K562 (cell line): ENCODE measurements around the gene ERICH2. TPM values are rescaled to one million over a fixed set of nuclear protein-coding genes. Genes with fewer than 3 reads are reported as not detected.

ENCODE experiments used
- ATAC-seq: fragments of 200-7000 bp; cut with Tn5 transposase; 3 replicates; pipeline ENCODE4 v1.9.1; 2020; ENCODE audit warnings: moderate library complexity
- BruUV-seq: library from RNA; stranded (reverse); fragments of 400-500 nt; replicated peaks from 2 replicates; lab custom pipeline; 2021; lab: Mats Ljungman, UMichigan
- CTCF ChIA-PET: fragments of 300-600 bp; formaldehyde crosslinking; extraction: SDS; loops from one replicate; lab custom pipeline; 2021; ENCODE audit warnings: low intra/inter-chr PET ratio; lab: Yijun Ruan, JAX
- POLR2A ChIA-PET: fragments of 300-600, 350-650 bp; sonication (Branson Sonifier 250); formaldehyde crosslinking; extraction: SDS; loops from one replicate; lab custom pipeline; 2021; ENCODE audit warnings: antibody characterized with exemption, inconsistent platforms; lab: Yijun Ruan, JAX
- DNase-seq, 4 experiments: peaks; one replicate each; pipeline versions ENCODE4 v3.0.0 to v3.0.0-alpha.2; 2011 to 2018; ENCODE audit warnings: low spot score in 3 of 4, mixed read lengths in 3 of 4; ENCODE audit errors: extremely low read depth in 1 of 4
- FAIRE-seq: peaks from 2 replicates; lab custom pipeline; 2011; peaks lifted over from hg19 to GRCh38; lab: Jason Lieb, UNC
- H2AFZ ChIP-seq: 2 replicates; pipeline ENCODE4 v1.6.0; 2011; ENCODE audit warnings: low read depth, low read length, control low read depth, inconsistent platforms
- H3K27ac ChIP-seq: fragments of 200-600 bp; 3 replicates; pipeline ENCODE4 v1.8.0; 2011; ENCODE audit warnings: low read depth, mild to moderate bottlenecking, control low read depth, inconsistent platforms, low read length, moderate library complexity, mixed read lengths; ENCODE audit errors: extremely low read depth
- H3K27me3 ChIP-seq, 2 experiments: fragments of 300-600 bp in 1 of 2; 2 replicates in 1 of 2; 3 replicates in 1 of 2; pipeline versions ENCODE4 v1.6.0 to v1.8.0; 2011; ENCODE audit warnings: inconsistent platforms in 2 of 2, low read length in 2 of 2, mild to moderate bottlenecking in 1 of 2, mixed read lengths in 1 of 2, moderate library complexity in 1 of 2; ENCODE audit not compliant: control insufficient read depth in 2 of 2, insufficient read depth in 2 of 2
- H3K36me3 ChIP-seq: fragments of 300-600 bp; 3 replicates; pipeline ENCODE4 v1.8.0; 2011; ENCODE audit warnings: mild to moderate bottlenecking, low read length, inconsistent platforms; ENCODE audit not compliant: control insufficient read depth, insufficient read depth
- H3K4me1 ChIP-seq, 2 experiments: fragments of 200-600 bp in 1 of 2; replicated peaks in 1 of 2; 2 replicates in 1 of 2; 3 replicates in 1 of 2; pipeline versions ENCODE4 v1.5.1 to v1.8.0; 2011; ENCODE audit warnings: inconsistent platforms in 2 of 2, low read length in 2 of 2, mild to moderate bottlenecking in 1 of 2, mixed read lengths in 1 of 2, moderate library complexity in 1 of 2; ENCODE audit not compliant: control insufficient read depth in 2 of 2, insufficient read depth in 2 of 2
- H3K4me2 ChIP-seq: 2 replicates; pipeline ENCODE4 v1.6.1; 2011; ENCODE audit warnings: low read length, control low read depth, inconsistent platforms, mixed read lengths; ENCODE audit not compliant: insufficient read depth
- H3K4me3 ChIP-seq: fragments of 200-600 bp; sonication (generic), shearing (Covaris generic); 2 replicates; pipeline ENCODE4 v1.5.1; 2016; ENCODE audit warnings: control low read depth, inconsistent platforms
- H3K79me2 ChIP-seq: fragments of 200-600 bp; 3 replicates; pipeline ENCODE4 v1.8.0; 2011; ENCODE audit warnings: low read length, inconsistent platforms; ENCODE audit not compliant: control insufficient read depth, insufficient read depth
- H3K9ac ChIP-seq, 2 experiments: 2 replicates each; pipeline versions ENCODE4 v1.6.0 to v1.6.1; 2011; ENCODE audit warnings: low read depth in 2 of 2, low read length in 2 of 2, control low read depth in 1 of 2, inconsistent platforms in 1 of 2, mild to moderate bottlenecking in 1 of 2, mixed read lengths in 1 of 2; ENCODE audit not compliant: insufficient read depth in 1 of 2
- H3K9me1 ChIP-seq: one replicate; pipeline ENCODE4 v1.6.0; 2011; ENCODE audit warnings: inconsistent platforms, mild to moderate bottlenecking, low read length, moderate library complexity; ENCODE audit not compliant: control insufficient read depth, insufficient read depth
- H3K9me3 ChIP-seq: replicated peaks from 2 replicates; pipeline ENCODE4 v1.5.1; 2011; ENCODE audit warnings: low read depth, low read length, inconsistent platforms; ENCODE audit not compliant: control insufficient read depth, insufficient read depth
- H4K20me1 ChIP-seq: replicated peaks from 2 replicates; pipeline ENCODE4 v1.6.1; 2011; ENCODE audit warnings: low read length, inconsistent platforms, mixed read lengths; ENCODE audit not compliant: control insufficient read depth, insufficient read depth
- GTF2B ChIP-seq: IDR thresholded peaks from 2 replicates; pipeline ENCODE4 v1.6.1; 2011; ENCODE audit not compliant: insufficient read length; ENCODE audit errors: extremely low read depth
- HDAC8 ChIP-seq: fragments of 450-650 bp; IDR thresholded peaks from 2 replicates; pipeline ENCODE4 v1.6.1; 2016; ENCODE audit warnings: mild to moderate bottlenecking, missing genetic modification characterization, moderate library complexity, missing compliant biosample characterization
- HDGF ChIP-seq: fragments of 450-650 bp; IDR thresholded peaks from 2 replicates; pipeline ENCODE4 v1.6.1; 2016
- HNRNPLL ChIP-seq: fragments of 200-400 bp; formaldehyde crosslinking; IDR thresholded peaks from 2 replicates; pipeline ENCODE4 v1.6.1; 2017; ENCODE audit warnings: low read length, low read depth, mild to moderate bottlenecking; ENCODE audit not compliant: poor library complexity, severe bottlenecking
- IFI16 ChIP-seq: fragments of 250-450 bp; sonication (Bioruptor Pico); IDR thresholded peaks from 2 replicates; pipeline ENCODE4 v2.1.2; 2022; ENCODE audit warnings: mild to moderate bottlenecking, inconsistent platforms
- KAT7 ChIP-seq: sonication (generic); formaldehyde crosslinking; IDR thresholded peaks from 2 replicates; pipeline ENCODE4 v1.8.0; 2022; ENCODE audit warnings: missing genetic modification reagents, mild to moderate bottlenecking, borderline replicate concordance
- MBD2 ChIP-seq: sonication (generic); IDR thresholded peaks from 2 replicates; pipeline ENCODE4 v1.6.1; 2016; ENCODE audit warnings: low read depth, borderline replicate concordance
- MEF2A ChIP-seq: IDR thresholded peaks from 2 replicates; pipeline ENCODE4 v1.6.1; 2011; ENCODE audit warnings: low read depth, mild to moderate bottlenecking, low read length, moderate library complexity; ENCODE audit not compliant: control insufficient read depth
- MTA3 ChIP-seq: fragments of 450-650 bp; formaldehyde crosslinking; IDR thresholded peaks from 2 replicates; pipeline ENCODE4 v1.6.1; 2017; ENCODE audit warnings: mild to moderate bottlenecking, borderline replicate concordance
- MXD1 ChIP-seq: fragments of 250-450 bp; sonication (Bioruptor Pico); IDR thresholded peaks from 2 replicates; pipeline ENCODE4 v1.8.0; 2021; ENCODE audit warnings: borderline replicate concordance, mild to moderate bottlenecking, moderate library complexity; ENCODE audit not compliant: poor library complexity, severe bottlenecking
- MYBL2 ChIP-seq, 2 experiments: fragments of 450-650 bp in 1 of 2; sonication (generic) in 1 of 2; formaldehyde crosslinking in 1 of 2; IDR thresholded peaks; 2 replicates each; pipeline versions ENCODE4 v1.6.1 to v1.8.1; 2017 to 2022; ENCODE audit warnings: borderline replicate concordance in 1 of 2, inconsistent platforms in 1 of 2, low read depth in 1 of 2, mild to moderate bottlenecking in 1 of 2, missing genetic modification reagents in 1 of 2, moderate library complexity in 1 of 2
- NFIC ChIP-seq: fragments of 450-650 bp; IDR thresholded peaks from 2 replicates; pipeline ENCODE4 v1.6.1; 2017; ENCODE audit warnings: mild to moderate bottlenecking, inconsistent platforms
- SIN3A ChIP-seq, 2 experiments: fragments of 150-350 bp in 1 of 2; IDR thresholded peaks; 2 replicates each; pipeline ENCODE4 v1.6.1; 2011 to 2016; ENCODE audit warnings: borderline replicate concordance in 2 of 2, low read depth in 2 of 2, low read length in 2 of 2, mild to moderate bottlenecking in 2 of 2, moderate library complexity in 2 of 2; ENCODE audit not compliant: control insufficient read depth in 1 of 2
- SIN3B ChIP-seq: fragments of 450-650 bp; IDR thresholded peaks from 2 replicates; pipeline ENCODE4 v1.6.1; 2017; ENCODE audit warnings: low read depth, mild to moderate bottlenecking, moderate library complexity
- THAP12 ChIP-seq: fragments of 250-450 bp; sonication (Bioruptor Pico); IDR thresholded peaks from 2 replicates; pipeline ENCODE4 v1.9.0; 2021; ENCODE audit warnings: mild to moderate bottlenecking, inconsistent platforms
- TRIM24 ChIP-seq, 2 experiments: fragments of 450-650 bp; IDR thresholded peaks; 2 replicates each; pipeline ENCODE4 v1.6.1; 2016
- ZNF134 ChIP-seq: fragments of 250-450 bp; sonication (Bioruptor Pico); conservative IDR thresholded peaks from 2 replicates; pipeline ENCODE4 v1.4.0; 2020
- WGBS: fragments of 100-300 bp; shearing (Covaris generic); methylation state at CpG from one replicate; pipeline ENCODE4 v1.1.6; 2016; ENCODE audit warnings: low coverage, mixed read lengths; ENCODE audit not compliant: insufficient coverage; ENCODE audit errors: missing lambda C conversion rate; 5-methylcytosine and 5-hydroxymethylcytosine counted together
- in situ Hi-C: fragments of 300-500 bp; cut with MboI; formaldehyde crosslinking; loops from 4 replicates; pipeline ENCODE4 v1.15.0; 2018; ENCODE audit warnings: inconsistent platforms, mixed read lengths
- intact Hi-C: fragments of 100-400 bp; cut with micrococcal nuclease; formaldehyde crosslinking; loops from 2 replicates; pipeline ENCODE4 v1.14.2; 2022
- polyA plus RNA-seq, 8 experiments: library from polyadenylated mRNA; depleted of rRNA in 4 of 8; stranded (reverse) in 5 of 8; unstranded in 3 of 8; fragments of >200 nt; fragmentation: Nextera tagmentation in 2 of 8; fragmentation: Illumina TruSeq in 1 of 8; extraction: Ambion mirVana in 2 of 8; extraction: Trizol in 1 of 8; gene quantifications; 2 replicates each; pipeline versions ENCODE4 v1.2.1 to v1.2.3, GENCODE V29; 2011 to 2014; ENCODE audit warnings: inconsistent platforms in 1 of 8, missing spikeins in 1 of 8
- total RNA-seq, 7 experiments: library from RNA; depleted of rRNA in 6 of 7; stranded (reverse); fragments of >200 nt in 6 of 7; fragmentation: Illumina TruSeq in 2 of 7; extraction: Trizol in 2 of 7; gene quantifications; 2 replicates each; pipeline versions ENCODE4 v1.2.1 to v1.2.3, GENCODE V29; 2011 to 2021; ENCODE audit warnings: low replicate concordance in 1 of 7

ERICH2 gene
- total and polyA plus RNA-seq, 9 of the 15 experiments (the other 6 are each of a cell fraction or from before 2014, with no cell fraction given) = 0.85 to 2.4 (median 1.6) TPM

GRCh38 chr2:170766693-170767092 lies 3.5 kb upstream of the ERICH2 start:
- Histone ChIP-seq H3K9me1 (no peaks in the 10 kb centered on the region), H4K20me1 (no peaks in the 10 kb centered on the region), H3K27ac (no peak overlapping the region), H3K9me3 (no peaks in the 10 kb centered on the region), H3K4me3 (no peak overlapping the region), H3K27me3 (no peaks in the 10 kb centered on the region), H3K4me1 (peaks cover 9 to 19% of the 10 kb centered on the region in 2 experiments; a peak in 4 of 5 replicates), H2AFZ (no peak overlapping the region), H3K9ac (no peak overlapping the region), H3K79me2 (peaks cover 19% of the 10 kb centered on the region), H3K4me2 (no peak overlapping the region), H3K36me3 (no peaks in the 10 kb centered on the region)
- TF ChIP-seq GTF2B = no peak
- TF ChIP-seq MTA3 = no peak
- no peak for TF ChIP-seq TRIM24 (IDR thresholded peaks at IDR 0.05)
- TF ChIP-seq MYBL2 (IDR thresholded peaks at IDR 0.05; ENCODE audit: low read depth) = no peak
- TF ChIP-seq MYBL2 (CRISPR knock-in tag; IDR thresholded peaks at IDR 0.05; ENCODE audit: borderline replicate concordance) = no peak
- no peak for TF ChIP-seq SIN3A (IDR thresholded peaks at IDR 0.05; ENCODE audit: borderline replicate concordance in 2 of 2, control insufficient read depth in 1 of 2, low read depth in 2 of 2, low read length in 2 of 2)
- no peak for TF ChIP-seq MBD2
- no peak for TF ChIP-seq HNRNPLL
- TF ChIP-seq ZNF134 = no peak
- no peak for TF ChIP-seq SIN3B
- no peak for TF ChIP-seq THAP12 (CRISPR knock-in tag)
- TF ChIP-seq IFI16 = no peak
- TF ChIP-seq MEF2A = no peak
- TF ChIP-seq MXD1 = no peak
- TF ChIP-seq KAT7 = no peak
- no peak for TF ChIP-seq NFIC
- TF ChIP-seq HDAC8 (tag) = no peak
- TF ChIP-seq HDGF = no peak
- in situ Hi-C loops (no loop called here), intact Hi-C loops (no loop called here)
- ChIA-PET CTCF (no interaction called here), POLR2A (no interaction called here)
- ATAC-seq = no peak
- no peak for FAIRE-seq
- WGBS = 93% methylated on average over 4 of the region's 4 CpGs
- no peak for DNase-seq
- BruUV-seq = no TSS peak
